ENCODE results near the gene APH1A.

The APH1A gene

GRCh38 chr1:150263549-150263948, 5.3 kb downstream of the APH1A start:
- H3K27me3 ChIP-seq (ENCODE audit: insufficient read depth, poor library complexity, severe bottlenecking), result no peaks in the 10 kb centered on the region
- no peak overlapping the region for H3K4me3 ChIP-seq (replicated peaks; ENCODE audit: insufficient read depth, low read length)
- TF ChIP-seq REST (IDR thresholded peaks at IDR 0.05; ENCODE audit: insufficient replicate concordance, low read depth) (no peak), GABPA (IDR thresholded peaks at IDR 0.05; ENCODE audit: low read depth) (no peak), CTCF (IDR thresholded peaks at IDR 0.05; ENCODE audit: insufficient read depth, low read length) (no peak), SPI1 (IDR thresholded peaks at IDR 0.05; ENCODE audit: borderline replicate concordance, low read depth) (no peak), POLR2AphosphoS5 (IDR thresholded peaks at IDR 0.05; ENCODE audit: low read depth) (no peak)
- no peak overlapping the region for H3K27ac ChIP-seq (replicated peaks)
- DNase-seq (ENCODE audit: low read depth in 1 of 2, low spot score in 1 of 2), result no peak

GRCh38 chr1:150262388-150263320, 6.2 kb downstream of the APH1A start:
- Histone ChIP-seq H3K27me3 (ENCODE audit: insufficient read depth, poor library complexity, severe bottlenecking) (no peaks in the 10 kb centered on the region), H3K27ac (replicated peaks) (0 out of 2 replicates have a peak overlapping the region, but pooled peaks have one; percentile 11), H3K4me3 (replicated peaks; ENCODE audit: insufficient read depth, low read length) (no peak overlapping the region)
- DNase-seq (ENCODE audit: low read depth in 1 of 2, low spot score in 1 of 2), result peak in 1 of 2 experiments; percentile 27
- 0 out of 2 replicates have a peak, but pooled peaks have one; percentile 7 for TF ChIP-seq POLR2AphosphoS5 (IDR thresholded peaks at IDR 0.05; ENCODE audit: low read depth)
- no peak for TF ChIP-seq SPI1 (IDR thresholded peaks at IDR 0.05; ENCODE audit: borderline replicate concordance, low read depth)

- no peak for DNase-seq (ENCODE audit: low read depth in 1 of 2, low spot score in 1 of 2)
- no peak overlapping the region for H3K27ac ChIP-seq (replicated peaks)
- H3K27me3 ChIP-seq (ENCODE audit: insufficient read depth, poor library complexity, severe bottlenecking), result peaks cover 4% of the 10 kb centered on the region
- TF ChIP-seq CTCF (IDR thresholded peaks at IDR 0.05; ENCODE audit: insufficient read depth, low read length), result no peak
- TF ChIP-seq GABPA (IDR thresholded peaks at IDR 0.05; ENCODE audit: low read depth), result no peak
- TF ChIP-seq REST (IDR thresholded peaks at IDR 0.05; ENCODE audit: insufficient replicate concordance, low read depth), result no peak
- TF ChIP-seq SPI1 (IDR thresholded peaks at IDR 0.05; ENCODE audit: borderline replicate concordance, low read depth), result no peak
- no peak for TF ChIP-seq POLR2AphosphoS5 (IDR thresholded peaks at IDR 0.05; ENCODE audit: low read depth)
- no peak overlapping the region for H3K4me3 ChIP-seq (replicated peaks; ENCODE audit: insufficient read depth, low read length)
Measured at GRCh38 chr1:150261367-150261766, 7.4 kb downstream of the APH1A start.
